Activated CD4-positive, alpha-beta T cell treated with anti-CD3 and anti-CD28 coated beads, Interleukin-2, amount 10 ng/mL, durations not matched to agents 24 days and 14 days (primary cell): Measurements from ENCODE around the gene HLA-DMB. TPM values are rescaled to one million over a fixed set of nuclear protein-coding genes. Genes with fewer than 3 reads are reported as not detected.

Source experiments
- DNase-seq: peaks from one replicate; pipeline ENCODE4 v3.0.0; 2022
- H3K27ac Mint-ChIP-seq: one replicate; pipeline ENCODE4 v1.8.0; 2022; ENCODE audit warnings: mild to moderate bottlenecking, mixed read lengths
- H3K27me3 Mint-ChIP-seq: one replicate; pipeline ENCODE4 v1.8.0; 2022; ENCODE audit warnings: mixed read lengths
- H3K36me3 Mint-ChIP-seq: one replicate; pipeline ENCODE4 v1.8.0; 2022; ENCODE audit warnings: low read depth, mild to moderate bottlenecking, mixed read lengths
- H3K4me1 Mint-ChIP-seq: one replicate; pipeline ENCODE4 v1.8.0; 2021; ENCODE audit warnings: mixed read lengths
- H3K4me3 Mint-ChIP-seq: one replicate; pipeline ENCODE4 v1.8.0; 2022; ENCODE audit warnings: mild to moderate bottlenecking, moderate library complexity, mixed read lengths
- H3K9me3 Mint-ChIP-seq: one replicate; pipeline ENCODE4 v1.8.0; 2021; ENCODE audit warnings: mixed read lengths
- intact Hi-C: fragments of 100-400 bp; cut with micrococcal nuclease; formaldehyde crosslinking; loops from one replicate; pipeline ENCODE4 v1.15.1; 2023
- total RNA-seq: library from RNA; stranded (reverse); gene quantifications from 2 replicates; pipeline ENCODE4 v1.2.3, GENCODE V29; 2022

HLA-DMB gene
- total RNA-seq, 1 donor from 2014 or later = 0.75 TPM

- Mint-ChIP-seq H3K4me1 (peaks cover 26% of the 10 kb centered on the region), H3K4me3 (no peak overlapping the region), H3K27ac (no peak overlapping the region), H3K36me3 (peaks cover 2% of the 10 kb centered on the region), H3K27me3 (peaks cover 9% of the 10 kb centered on the region), H3K9me3 (no peaks in the 10 kb centered on the region)
- intact Hi-C loops = no loop called here
- DNase-seq = peak; percentile 53
Observed at GRCh38 chr6:32937230-32937633, 3.6 kb downstream of the HLA-DMB start.

- no peak overlapping the region for H3K4me3 Mint-ChIP-seq
- H3K27ac Mint-ChIP-seq = no peak overlapping the region
- no peak for DNase-seq
- H3K27me3 Mint-ChIP-seq = peaks cover 12% of the 10 kb centered on the region
- peaks cover 21% of the 10 kb centered on the region for H3K4me1 Mint-ChIP-seq
- peaks cover 2% of the 10 kb centered on the region for H3K36me3 Mint-ChIP-seq
- no peaks in the 10 kb centered on the region for H3K9me3 Mint-ChIP-seq
- intact Hi-C loops = no loop called here
Observed at GRCh38 chr6:32936239-32937152, 4.3 kb downstream of the HLA-DMB start.

- Mint-ChIP-seq H3K4me1 (peaks cover 13% of the 10 kb centered on the region), H3K27ac (no peak overlapping the region)
- intact Hi-C loops = no loop called here
Observed at GRCh38 chr6:32935551-32936238, 5.1 kb downstream of the HLA-DMB start.

DNA sequence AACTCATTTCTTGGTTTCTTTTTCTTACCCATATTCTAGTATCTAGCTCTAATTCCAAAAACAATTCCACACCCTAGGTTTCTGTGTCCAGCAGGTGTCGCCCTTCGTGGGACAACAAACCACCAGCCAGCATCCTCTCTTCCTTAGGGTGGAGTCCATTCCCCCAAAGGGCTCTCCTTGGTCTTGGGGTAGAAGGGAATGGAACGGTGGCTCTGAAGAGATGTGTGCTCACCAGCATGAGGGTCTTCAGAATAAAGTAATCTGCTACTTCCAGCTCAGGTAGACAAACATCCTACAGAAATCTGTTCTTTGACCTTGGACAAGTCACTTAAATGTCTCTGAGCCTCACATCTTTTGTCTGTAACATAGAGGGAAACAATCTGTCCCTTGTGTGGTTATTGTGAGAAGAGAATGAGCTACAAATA lies 7.2 kb downstream of the HLA-DMB start:
- DNase-seq = peak; percentile 93
- intact Hi-C loops = loop anchor here (1.0 to 5.0 kb wide), 4 partner anchors 19 to 52 kb away; partner anchors contain the start of genes BRD2 and HLA-DMA
- Mint-ChIP-seq H3K27ac (no peak overlapping the region), H3K27me3 (peaks cover 26% of the 10 kb centered on the region), H3K4me1 (peaks cover 5% of the 10 kb centered on the region), H3K9me3 (no peaks in the 10 kb centered on the region), H3K36me3 (peaks cover 2% of the 10 kb centered on the region), H3K4me3 (no peak overlapping the region)

More at GRCh38 chr6:32935551-32936238, 5.1 kb downstream of the HLA-DMB start:
- Mint-ChIP-seq H3K4me3 (no peak overlapping the region), H3K36me3 (peaks cover 2% of the 10 kb centered on the region), H3K27me3 (peaks cover 19% of the 10 kb centered on the region), H3K9me3 (no peaks in the 10 kb centered on the region)
- DNase-seq = peak; percentile 53

- no peaks in the 10 kb centered on the region for H3K9me3 Mint-ChIP-seq
- no peak overlapping the region for H3K4me3 Mint-ChIP-seq
- intact Hi-C loops = loop anchor here (2.0 to 5.0 kb wide), 3 partner anchors 21 to 45 kb away; partner anchors contain the start of genes BRD2 and HLA-DMA
- no peak overlapping the region for H3K27ac Mint-ChIP-seq
- H3K36me3 Mint-ChIP-seq = peaks cover 2% of the 10 kb centered on the region
- peaks cover 28% of the 10 kb centered on the region for H3K27me3 Mint-ChIP-seq
- peak; percentile 43 for DNase-seq
- H3K4me1 Mint-ChIP-seq = peaks cover 5% of the 10 kb centered on the region
Observed at GRCh38 chr6:32932132-32932868, 8.5 kb downstream of the HLA-DMB start.

GRCh38 chr6:32931211-32931610 lies 9.6 kb downstream of the HLA-DMB start:
- intact Hi-C loops = loop anchor here (5.0 kb wide), 2 partner anchors 36 to 44 kb away; partner anchors contain the start of gene BRD2

GRCh38 chr6:32922083-32922482 lies 18.7 kb downstream of the HLA-DMB start:
- Mint-ChIP-seq H3K4me3 (no peak overlapping the region), H3K4me1 (no peaks in the 10 kb centered on the region), H3K27me3 (peaks cover 47% of the 10 kb centered on the region), H3K9me3 (no peaks in the 10 kb centered on the region), H3K36me3 (no peaks in the 10 kb centered on the region), H3K27ac (no peak overlapping the region)
- intact Hi-C loops = no loop called here
- no peak for DNase-seq

More at GRCh38 chr6:32931211-32931610, 9.6 kb downstream of the HLA-DMB start:
- Mint-ChIP-seq H3K9me3 (no peaks in the 10 kb centered on the region), H3K27ac (no peak overlapping the region), H3K27me3 (peaks cover 33% of the 10 kb centered on the region), H3K36me3 (no peaks in the 10 kb centered on the region), H3K4me3 (no peak overlapping the region), H3K4me1 (peaks cover 5% of the 10 kb centered on the region)
- DNase-seq = peak; percentile 53

DNA sequence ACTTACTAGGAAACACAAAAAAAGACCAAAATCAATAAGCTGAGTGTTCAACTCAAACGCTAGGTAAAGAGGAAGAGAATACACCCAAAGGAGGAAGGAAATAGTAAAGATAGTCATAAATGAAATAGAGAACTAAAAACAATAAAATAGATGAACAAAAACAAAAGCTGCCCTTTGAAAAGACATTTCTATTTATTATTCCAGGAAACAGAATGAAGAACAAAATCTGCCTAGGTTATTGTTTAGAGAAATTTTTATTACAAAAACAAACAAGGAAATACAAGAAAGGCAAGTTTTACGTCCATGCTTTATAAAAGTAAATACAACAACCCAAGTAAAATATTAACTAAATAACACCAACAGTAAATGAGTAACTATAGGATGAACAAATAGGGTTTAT lies 20.1 kb downstream of the HLA-DMB start:
- no peaks in the 10 kb centered on the region for H3K36me3 Mint-ChIP-seq
- H3K9me3 Mint-ChIP-seq = no peaks in the 10 kb centered on the region
- intact Hi-C loops = no loop called here
- no peak overlapping the region for H3K27ac Mint-ChIP-seq
- H3K4me1 Mint-ChIP-seq = no peaks in the 10 kb centered on the region
- no peak overlapping the region for H3K4me3 Mint-ChIP-seq
- peaks cover 51% of the 10 kb centered on the region for H3K27me3 Mint-ChIP-seq
- no peak for DNase-seq

DNA sequence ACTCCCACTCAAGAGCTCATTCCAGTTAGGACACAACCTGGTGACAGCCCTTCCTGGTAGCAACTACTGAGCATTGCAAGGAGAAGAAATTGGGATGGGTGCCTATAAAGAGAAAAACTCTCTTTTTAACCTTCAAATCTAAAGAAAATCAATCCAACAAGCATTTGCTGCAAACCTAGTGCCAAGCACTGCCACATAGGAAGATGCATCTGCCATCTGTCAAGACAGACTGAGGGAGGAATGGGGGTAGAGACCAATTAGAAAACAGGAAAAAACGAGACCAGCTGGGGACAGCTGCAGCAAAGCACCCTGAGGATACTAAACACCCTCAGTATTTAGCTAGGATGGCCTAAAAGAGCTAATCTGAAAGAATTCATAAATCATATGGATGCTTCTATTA lies 27.9 kb downstream of the HLA-DMB start:
- intact Hi-C loops = no loop called here
- Mint-ChIP-seq H3K9me3 (no peaks in the 10 kb centered on the region), H3K36me3 (no peaks in the 10 kb centered on the region), H3K27ac (no peak overlapping the region), H3K27me3 (peaks cover 53% of the 10 kb centered on the region), H3K4me1 (no peaks in the 10 kb centered on the region), H3K4me3 (no peak overlapping the region)
- peak; percentile 25 for DNase-seq

- H3K9me3 Mint-ChIP-seq = no peaks in the 10 kb centered on the region
- no peaks in the 10 kb centered on the region for H3K36me3 Mint-ChIP-seq
- intact Hi-C loops = no loop called here
- peaks cover 28% of the 10 kb centered on the region for H3K27me3 Mint-ChIP-seq
- H3K4me1 Mint-ChIP-seq = no peaks in the 10 kb centered on the region
- H3K4me3 Mint-ChIP-seq = no peak overlapping the region
- DNase-seq = no peak
- H3K27ac Mint-ChIP-seq = no peak overlapping the region
Observed at GRCh38 chr6:32908897-32909296, 31.9 kb downstream of the HLA-DMB start.

DNA sequence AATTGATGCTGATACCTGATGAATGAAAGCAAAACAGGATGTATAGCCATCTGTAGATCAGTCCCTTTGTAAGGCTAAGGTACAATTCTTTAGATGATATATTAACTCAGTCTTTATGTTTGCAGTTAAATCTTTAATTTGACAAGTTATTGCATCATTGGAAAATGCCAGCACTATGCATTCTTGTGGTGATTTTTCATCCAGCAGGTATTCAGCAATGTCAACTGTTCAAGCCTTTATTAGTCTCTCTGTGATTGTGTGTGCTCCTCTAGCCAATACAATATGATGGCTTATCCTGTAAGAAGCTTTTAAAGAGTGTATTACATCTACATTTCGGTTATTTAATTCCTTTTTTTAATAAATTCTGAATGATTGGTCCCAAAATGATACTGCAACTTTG lies 34.3 kb downstream of the HLA-DMB start:
- DNase-seq = no peak
- H3K9me3 Mint-ChIP-seq = no peaks in the 10 kb centered on the region
- intact Hi-C loops = no loop called here
- no peaks in the 10 kb centered on the region for H3K4me1 Mint-ChIP-seq
- H3K36me3 Mint-ChIP-seq = no peaks in the 10 kb centered on the region
- no peak overlapping the region for H3K27ac Mint-ChIP-seq
- H3K4me3 Mint-ChIP-seq = no peak overlapping the region
- H3K27me3 Mint-ChIP-seq = peaks cover 14% of the 10 kb centered on the region

- Mint-ChIP-seq H3K27ac (no peak overlapping the region), H3K27me3 (peaks cover 10% of the 10 kb centered on the region), H3K9me3 (no peaks in the 10 kb centered on the region), H3K4me3 (no peak overlapping the region), H3K4me1 (no peaks in the 10 kb centered on the region), H3K36me3 (peaks cover 5% of the 10 kb centered on the region)
- peak; percentile 19 for DNase-seq
- intact Hi-C loops = no loop called here
Observed at GRCh38 chr6:32905078-32905477, 35.8 kb downstream of the HLA-DMB start.

- Mint-ChIP-seq H3K36me3 (peaks cover 5% of the 10 kb centered on the region), H3K4me1 (no peaks in the 10 kb centered on the region), H3K4me3 (no peak overlapping the region), H3K27ac (no peak overlapping the region), H3K27me3 (peaks cover 6% of the 10 kb centered on the region), H3K9me3 (no peaks in the 10 kb centered on the region)
- intact Hi-C loops = no loop called here
- DNase-seq = peak; percentile 14
Observed at GRCh38 chr6:32903952-32904351, 36.9 kb downstream of the HLA-DMB start.
